SK-N-MC (cell line): ENCODE measurements around the gene GPR25.

Source experiments
- EZH2 ChIP-seq: fragments of 200-600 bp; sonication (generic); IDR thresholded peaks from one replicate; pipeline ENCODE4 v1.6.1; 2017; ENCODE audit warnings: antibody characterized with exemption
- FOXP2 ChIP-seq: optimal IDR thresholded peaks from 2 replicates; pipeline ENCODE3; 2011; ENCODE audit warnings: mild to moderate bottlenecking, moderate library complexity; ENCODE audit not compliant: insufficient read depth; ENCODE audit errors: extremely low read length, control extremely low read depth
- POLR2AphosphoS5 ChIP-seq: IDR thresholded peaks from 2 replicates; pipeline ENCODE4 v1.6.1; 2012; ENCODE audit warnings: mild to moderate bottlenecking, low read depth, low read length, borderline replicate concordance

GRCh38 chr1:200895801-200896530 is 23.2 kb downstream of the GPR25 start:
- TF ChIP-seq EZH2 (no peak), POLR2AphosphoS5 (no peak), FOXP2 (no peak)
